Mucosa of stomach (tissue), 1 donor: Measurements from ENCODE around the gene CKAP2L.
A peak's percentile ranks its signal among the peaks of the same experiment; 100 is the strongest.

ENCODE experiments used
- H3K27me3 ChIP-seq: one replicate; pipeline ENCODE4 v1.7.0; 2013; ENCODE audit warnings: mild to moderate bottlenecking, low read length; ENCODE audit not compliant: control insufficient read depth, insufficient read depth
- H3K36me3 ChIP-seq: one replicate; pipeline ENCODE4 v1.7.0; 2013; ENCODE audit warnings: low read length; ENCODE audit not compliant: control insufficient read depth, insufficient read depth
- H3K4me1 ChIP-seq: one replicate; pipeline ENCODE4 v1.7.0; 2013; ENCODE audit warnings: mild to moderate bottlenecking, low read length; ENCODE audit not compliant: control insufficient read depth, insufficient read depth
- H3K4me3 ChIP-seq: one replicate; pipeline ENCODE4 v1.7.0; 2013; ENCODE audit warnings: low read length
- H3K9ac ChIP-seq: one replicate; pipeline ENCODE4 v1.7.0; 2013; ENCODE audit warnings: mild to moderate bottlenecking, low read length, moderate library complexity
- H3K9me3 ChIP-seq: one replicate; pipeline ENCODE4 v1.7.0; 2013; ENCODE audit warnings: mild to moderate bottlenecking, low read length, moderate library complexity; ENCODE audit not compliant: control insufficient read depth
- donor health status: Pancreatic carcinoma.

CKAP2L gene

GRCh38 chr2:112727276-112728028 is 37.0 kb downstream of the CKAP2L start:
- H3K4me3 ChIP-seq = no peak overlapping the region
- no peaks in the 10 kb centered on the region for H3K27me3 ChIP-seq
- H3K4me1 ChIP-seq = peaks cover 10% of the 10 kb centered on the region
- H3K36me3 ChIP-seq = no peaks in the 10 kb centered on the region
- no peaks in the 10 kb centered on the region for H3K9me3 ChIP-seq
- H3K9ac ChIP-seq = no peak overlapping the region

GRCh38 chr2:112726487-112727190 is 37.8 kb downstream of the CKAP2L start:
- Histone ChIP-seq H3K9ac (peak overlapping the region; percentile 30), H3K9me3 (no peaks in the 10 kb centered on the region), H3K36me3 (no peaks in the 10 kb centered on the region)

GRCh38 chr2:112725545-112726457 is 38.6 kb downstream of the CKAP2L start:
- Histone ChIP-seq H3K36me3 (no peaks in the 10 kb centered on the region), H3K4me1 (peaks cover 10% of the 10 kb centered on the region), H3K27me3 (no peaks in the 10 kb centered on the region), H3K9me3 (no peaks in the 10 kb centered on the region), H3K9ac (peak overlapping the region; percentile 30), H3K4me3 (no peak overlapping the region)

More at GRCh38 chr2:112726487-112727190, 37.8 kb downstream of the CKAP2L start:
- no peaks in the 10 kb centered on the region for H3K27me3 ChIP-seq
- no peak overlapping the region for H3K4me3 ChIP-seq
- peaks cover 10% of the 10 kb centered on the region for H3K4me1 ChIP-seq

- Histone ChIP-seq H3K9me3 (no peaks in the 10 kb centered on the region), H3K4me3 (no peak overlapping the region), H3K9ac (no peak overlapping the region), H3K27me3 (no peaks in the 10 kb centered on the region), H3K4me1 (peaks cover 10% of the 10 kb centered on the region), H3K36me3 (no peaks in the 10 kb centered on the region)
These were observed 39.6 kb downstream of the CKAP2L start for GRCh38 chr2:112724591-112725525.

- H3K9me3 ChIP-seq = no peaks in the 10 kb centered on the region
- no peaks in the 10 kb centered on the region for H3K27me3 ChIP-seq
- no peak overlapping the region for H3K4me3 ChIP-seq
- H3K36me3 ChIP-seq = no peaks in the 10 kb centered on the region
- H3K9ac ChIP-seq = no peak overlapping the region
- peaks cover 10% of the 10 kb centered on the region for H3K4me1 ChIP-seq
These were observed 40.4 kb downstream of the CKAP2L start for GRCh38 chr2:112723995-112724394.

GRCh38 chr2:112723547-112723940 is 40.9 kb downstream of the CKAP2L start:
- no peak overlapping the region for H3K4me3 ChIP-seq
- no peaks in the 10 kb centered on the region for H3K36me3 ChIP-seq
- no peak overlapping the region for H3K9ac ChIP-seq
- peaks cover 10% of the 10 kb centered on the region for H3K4me1 ChIP-seq
- no peaks in the 10 kb centered on the region for H3K9me3 ChIP-seq
- H3K27me3 ChIP-seq = no peaks in the 10 kb centered on the region

- no peak overlapping the region for H3K4me3 ChIP-seq
- H3K9me3 ChIP-seq = no peaks in the 10 kb centered on the region
- no peak overlapping the region for H3K9ac ChIP-seq
- H3K36me3 ChIP-seq = no peaks in the 10 kb centered on the region
- no peaks in the 10 kb centered on the region for H3K27me3 ChIP-seq
- H3K4me1 ChIP-seq = peaks cover 10% of the 10 kb centered on the region
These were observed 41.4 kb downstream of the CKAP2L start for GRCh38 chr2:112722816-112723546.

- Histone ChIP-seq H3K27me3 (no peaks in the 10 kb centered on the region), H3K9ac (no peak overlapping the region), H3K9me3 (no peaks in the 10 kb centered on the region), H3K4me3 (no peak overlapping the region), H3K4me1 (peaks cover 7% of the 10 kb centered on the region), H3K36me3 (no peaks in the 10 kb centered on the region)
These were observed 42.4 kb downstream of the CKAP2L start for GRCh38 chr2:112721819-112722522.

GRCh38 chr2:112720785-112721184 is 43.6 kb downstream of the CKAP2L start, which contains the start of gene NT5DC4:
NT5DC4 (plus strand) TSS chr2:112721020; CDS start chr2:112721080, 60 bp downstream.
- no peak within 1 kb of the TSS for H3K4me3 ChIP-seq
- H3K9ac ChIP-seq = no peak within 1 kb of the TSS
- no peaks in the 10 kb centered on the region for H3K36me3 ChIP-seq
- no peaks in the 10 kb centered on the region for H3K9me3 ChIP-seq
- no peaks in the 10 kb centered on the region for H3K4me1 ChIP-seq
- no peaks in the 10 kb centered on the region for H3K27me3 ChIP-seq

GRCh38 chr2:112718863-112719370 is 45.5 kb downstream of the CKAP2L start:
- Histone ChIP-seq H3K27me3 (no peaks in the 10 kb centered on the region), H3K4me3 (no peak overlapping the region), H3K9ac (no peak overlapping the region), H3K4me1 (no peaks in the 10 kb centered on the region), H3K9me3 (no peaks in the 10 kb centered on the region), H3K36me3 (no peaks in the 10 kb centered on the region)
